ENCODE data around the gene AFF2. TPM values are rescaled to one million over a fixed set of nuclear protein-coding genes. Genes with fewer than 3 reads are reported as not detected.

AFF2 gene
- total and polyA plus RNA-seq, 2 donors (not counting 3 experiments of a cell fraction or from before 2014, with no cell fraction given) = 0.03 to 0.07 TPM

DNA sequence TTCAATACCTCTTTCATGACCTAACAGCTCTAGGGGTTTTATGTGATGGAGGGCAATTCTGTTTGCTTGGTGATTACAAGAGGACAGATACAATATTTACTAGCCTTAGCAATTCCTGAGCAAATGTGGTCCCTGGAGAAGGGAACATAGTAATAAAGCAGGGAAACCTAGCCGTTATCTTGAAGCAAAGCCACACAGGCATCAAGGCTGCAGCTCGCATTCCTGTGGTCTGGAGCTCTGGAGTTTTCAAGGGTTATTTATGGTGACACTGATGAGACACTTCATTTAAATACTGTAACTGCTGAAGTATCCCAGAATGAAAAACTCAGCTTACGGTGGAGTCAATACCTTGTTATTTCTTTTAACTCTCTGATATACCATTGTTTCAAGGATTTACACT lies 66.8 kb downstream of the AFF2 start:
- no TSS peak for BruUV-seq (replicated peaks)
- no peak for TF ChIP-seq POLR2AphosphoS5 (IDR thresholded peaks at IDR 0.05; ENCODE audit: insufficient read depth, low read depth, low read length)
- TF ChIP-seq EZH2 (IDR thresholded peaks at IDR 0.05; ENCODE audit: borderline replicate concordance, low read depth, low read length, severe bottlenecking) = no peak
- TF ChIP-seq MYC (IDR thresholded peaks at IDR 0.05; ENCODE audit: low read depth, low read length) = no peak
- no peak for TF ChIP-seq POLR2A (IDR thresholded peaks at IDR 0.05; ENCODE audit: low read depth, low read length)
- TF ChIP-seq, protein P1, sequence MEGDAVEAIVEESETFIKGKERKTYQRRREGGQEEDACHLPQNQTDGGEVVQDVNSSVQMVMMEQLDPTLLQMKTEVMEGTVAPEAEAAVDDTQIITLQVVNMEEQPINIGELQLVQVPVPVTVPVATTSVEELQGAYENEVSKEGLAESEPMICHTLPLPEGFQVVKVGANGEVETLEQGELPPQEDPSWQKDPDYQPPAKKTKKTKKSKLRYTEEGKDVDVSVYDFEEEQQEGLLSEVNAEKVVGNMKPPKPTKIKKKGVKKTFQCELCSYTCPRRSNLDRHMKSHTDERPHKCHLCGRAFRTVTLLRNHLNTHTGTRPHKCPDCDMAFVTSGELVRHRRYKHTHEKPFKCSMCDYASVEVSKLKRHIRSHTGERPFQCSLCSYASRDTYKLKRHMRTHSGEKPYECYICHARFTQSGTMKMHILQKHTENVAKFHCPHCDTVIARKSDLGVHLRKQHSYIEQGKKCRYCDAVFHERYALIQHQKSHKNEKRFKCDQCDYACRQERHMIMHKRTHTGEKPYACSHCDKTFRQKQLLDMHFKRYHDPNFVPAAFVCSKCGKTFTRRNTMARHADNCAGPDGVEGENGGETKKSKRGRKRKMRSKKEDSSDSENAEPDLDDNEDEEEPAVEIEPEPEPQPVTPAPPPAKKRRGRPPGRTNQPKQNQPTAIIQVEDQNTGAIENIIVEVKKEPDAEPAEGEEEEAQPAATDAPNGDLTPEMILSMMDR (IDR thresholded peaks at IDR 0.05; ENCODE audit: extremely low read depth in 1 of 2, insufficient read depth in 1 of 2, low read depth in 1 of 2, low read length in 2 of 2) = no peak
- no peak for TF ChIP-seq GATA2 (IDR thresholded peaks at IDR 0.05; ENCODE audit: insufficient read depth, insufficient read length, low read depth, low read length)
- no peak for TF ChIP-seq FOS (IDR thresholded peaks at IDR 0.05; ENCODE audit: borderline replicate concordance, insufficient read depth, low read length)
- no peak for TF ChIP-seq JUN (IDR thresholded peaks at IDR 0.05; ENCODE audit: borderline replicate concordance, insufficient read depth, insufficient read length, low read depth)
- TF ChIP-seq, protein P2, sequence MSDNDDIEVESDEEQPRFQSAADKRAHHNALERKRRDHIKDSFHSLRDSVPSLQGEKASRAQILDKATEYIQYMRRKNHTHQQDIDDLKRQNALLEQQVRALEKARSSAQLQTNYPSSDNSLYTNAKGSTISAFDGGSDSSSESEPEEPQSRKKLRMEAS (IDR thresholded peaks at IDR 0.05; ENCODE audit: insufficient read depth, insufficient read length) = no peak
- H4K20me1 ChIP-seq (replicated peaks; ENCODE audit: control insufficient read depth, extremely low read depth, insufficient read depth, low read length) = no peaks in the 10 kb centered on the region
- H3K27me3 ChIP-seq (ENCODE audit: control insufficient read depth in 2 of 2, insufficient read depth in 2 of 2, low read length in 2 of 2) = no peaks in the 10 kb centered on the region
- no peaks in the 10 kb centered on the region for H3K79me2 ChIP-seq (ENCODE audit: control insufficient read depth, insufficient read depth, low read length)
- no peaks in the 10 kb centered on the region for H3K36me3 ChIP-seq (ENCODE audit: control insufficient read depth in 2 of 2, extremely low read depth in 1 of 2, insufficient read depth in 2 of 2, low read length in 2 of 2)
- ChIA-PET POLR2A (no interaction called here), CTCF (no interaction called here)
- H3K27ac ChIP-seq (ENCODE audit: insufficient read depth, low read depth, low read length) = no peak overlapping the region
- H2AFZ ChIP-seq (ENCODE audit: low read depth, low read length) = no peak overlapping the region
- H3K9ac ChIP-seq (replicated peaks; ENCODE audit: extremely low read depth, insufficient read depth, low read length) = no peak overlapping the region
- no peak overlapping the region for H3K4me3 ChIP-seq (replicated peaks in 1 of 3; ENCODE audit: insufficient read depth in 1 of 3, low read depth in 1 of 3, low read length in 3 of 3)
- DNase-seq (ENCODE audit: low read depth, low spot score) = no peak
- H3K9me1 ChIP-seq (replicated peaks; ENCODE audit: control insufficient read depth, extremely low read depth, insufficient read depth, low read length) = no peaks in the 10 kb centered on the region
- H3K4me1 ChIP-seq (ENCODE audit: control insufficient read depth, extremely low read depth, insufficient read depth, low read length) = no peaks in the 10 kb centered on the region
- H3K9me3 ChIP-seq (replicated peaks; ENCODE audit: control insufficient read depth, insufficient read depth, low read length) = no peaks in the 10 kb centered on the region
- intact Hi-C loops (cut with micrococcal nuclease) (no loop called here), dilution Hi-C loops (cut with MboI; ENCODE audit: extremely low pct_ligation_motif_present, low sequenced_read_pairs) (no loop called here)
- FAIRE-seq = no peak
- no peak overlapping the region for H3K4me2 ChIP-seq (ENCODE audit: insufficient read depth, low read length)

Data from endothelial cell of umbilical vein (primary cell).